DLD1 (cell line): ENCODE measurements around the gene NGLY1.

Experiments used
- in situ Hi-C: cut with HindIII; loops from 2 replicates; pipeline ENCODE4 v1.10.0; 2017; ENCODE audit warnings: low sequenced_read_pairs

NGLY1 gene

DNA sequence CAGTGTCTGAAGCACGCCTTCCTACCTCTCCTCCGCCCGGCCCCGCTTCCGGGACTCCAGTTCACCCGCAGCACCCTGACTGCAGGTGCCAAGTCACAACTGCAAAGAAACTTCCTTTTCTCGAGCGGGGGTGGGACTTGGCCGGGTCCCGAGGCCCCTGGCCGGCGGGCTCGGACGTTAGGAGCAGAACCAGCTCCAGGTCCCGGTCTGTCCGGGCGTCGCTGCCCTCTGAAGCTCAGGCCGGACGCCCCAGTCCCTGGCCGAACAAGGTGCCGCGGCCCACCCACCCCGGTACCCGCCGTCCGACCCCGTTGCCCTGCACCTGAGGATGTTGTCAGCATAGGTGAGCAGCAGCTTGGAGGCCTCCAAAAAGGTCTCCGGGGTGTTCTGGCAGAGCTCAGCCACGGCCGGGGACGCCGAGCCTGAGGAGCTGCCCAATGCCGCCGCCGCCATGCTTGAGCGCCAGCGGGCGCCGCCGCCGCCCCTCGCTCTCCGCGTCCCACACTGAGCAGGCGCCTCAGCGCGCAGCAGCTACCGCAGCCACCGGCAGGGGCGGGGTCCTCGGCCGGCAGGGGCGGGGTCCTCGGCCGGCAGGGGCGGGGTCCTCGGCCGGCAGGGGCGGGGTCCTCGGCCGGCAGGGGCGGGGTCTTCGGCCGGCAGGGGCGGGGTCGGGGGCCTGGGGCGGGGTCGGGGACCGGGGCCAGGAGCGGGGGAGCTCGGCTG, at the start of gene NGLY1:
Gene NGLY1 (minus strand): TSS at position 506 of the 723 bp plus-strand sequence. CDS start 53 bp downstream, at position 453.
- in situ Hi-C loops, result no loop called here

DNA sequence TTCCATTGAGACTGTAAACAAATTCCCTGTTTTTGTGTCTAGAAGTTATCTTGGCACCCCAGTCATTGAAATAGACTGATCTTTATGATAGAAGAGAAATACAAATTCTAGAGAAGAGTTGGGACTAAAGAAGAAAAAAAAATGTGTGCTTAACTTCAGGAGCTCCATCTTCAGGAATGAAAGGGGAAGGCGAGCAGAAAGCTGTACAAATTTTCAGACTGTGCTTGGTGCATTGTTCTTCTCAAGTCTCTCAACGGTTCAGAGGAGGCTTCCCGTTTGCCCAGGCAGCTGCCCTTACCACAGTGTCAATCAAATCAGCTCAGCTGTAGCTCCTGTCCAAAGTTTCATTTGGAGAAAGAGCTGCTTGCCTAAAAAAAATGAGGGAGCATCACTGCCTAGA, 48.3 kb upstream of the NGLY1 start:
- in situ Hi-C loops, result no loop called here

DNA sequence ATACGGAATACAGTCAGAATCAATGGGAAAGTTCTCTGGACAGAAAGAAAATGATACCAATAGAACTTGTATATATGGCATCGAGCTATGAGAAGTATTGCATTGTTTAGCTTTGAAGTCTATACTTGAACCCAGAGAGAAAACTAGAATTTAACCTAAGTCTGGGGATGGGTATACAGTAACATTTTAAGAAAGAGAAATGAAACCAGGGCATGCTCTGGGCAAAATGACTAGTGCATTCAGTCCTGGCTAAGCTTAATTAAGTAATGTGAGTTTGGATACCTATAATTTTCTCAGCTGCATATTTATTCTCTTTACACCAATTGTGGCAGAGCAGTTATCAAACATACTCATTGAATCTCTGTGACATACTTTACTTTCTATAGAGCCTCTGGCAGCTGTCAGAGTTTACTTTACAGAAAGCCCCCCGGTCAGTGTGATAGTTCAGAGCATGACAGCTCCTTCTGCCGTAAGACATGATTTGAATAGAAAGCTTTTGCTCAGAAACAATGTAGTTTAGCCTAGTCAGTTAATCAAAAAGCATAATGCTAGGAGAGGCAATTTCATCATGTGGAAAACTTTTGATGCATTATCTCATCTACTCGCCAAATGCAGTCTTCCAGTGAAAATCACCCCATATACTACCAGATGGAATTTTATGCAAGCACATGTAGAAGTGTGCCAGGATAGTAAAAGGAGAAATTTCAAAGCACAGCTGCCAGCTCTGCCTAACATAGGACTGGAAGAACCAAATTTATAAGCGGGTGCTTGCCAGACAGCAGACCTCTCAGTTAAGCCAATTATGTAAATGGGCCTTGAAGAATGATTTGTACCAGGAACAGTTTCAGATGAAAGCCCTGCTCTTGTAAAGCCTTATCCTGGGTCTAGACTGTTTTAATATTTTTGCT, 47.4 kb upstream of the NGLY1 start:
- in situ Hi-C loops, result no loop called here

- in situ Hi-C loops, result no loop called here
Measured at GRCh38 chr3:25826510-25826909, 43.3 kb upstream of the NGLY1 start.

DNA sequence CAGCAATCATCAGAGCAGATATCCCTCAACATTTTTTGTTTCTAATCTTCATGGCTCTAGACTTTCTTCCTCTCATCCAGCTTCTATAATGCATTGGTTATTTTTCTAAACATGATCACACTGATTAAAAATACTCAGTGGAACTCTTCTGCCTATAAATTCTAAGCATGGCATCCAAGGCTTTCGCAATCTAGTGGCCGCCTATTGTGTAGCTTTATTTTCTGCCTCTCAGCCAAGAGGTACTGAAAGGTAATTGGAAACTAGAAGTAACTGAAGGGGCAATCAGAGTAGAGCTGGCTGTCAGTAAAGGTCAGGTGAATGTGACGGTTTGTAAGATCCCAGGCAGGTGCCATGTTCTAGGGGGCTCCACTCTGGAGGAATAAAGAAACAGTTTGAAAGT, 40.1 kb upstream of the NGLY1 start:
- in situ Hi-C loops, result no loop called here

- in situ Hi-C loops, result no loop called here
Measured at GRCh38 chr3:25821746-25822573, 38.7 kb upstream of the NGLY1 start.

GRCh38 chr3:25820816-25821486, 37.7 kb upstream of the NGLY1 start:
- in situ Hi-C loops, result no loop called here

DNA sequence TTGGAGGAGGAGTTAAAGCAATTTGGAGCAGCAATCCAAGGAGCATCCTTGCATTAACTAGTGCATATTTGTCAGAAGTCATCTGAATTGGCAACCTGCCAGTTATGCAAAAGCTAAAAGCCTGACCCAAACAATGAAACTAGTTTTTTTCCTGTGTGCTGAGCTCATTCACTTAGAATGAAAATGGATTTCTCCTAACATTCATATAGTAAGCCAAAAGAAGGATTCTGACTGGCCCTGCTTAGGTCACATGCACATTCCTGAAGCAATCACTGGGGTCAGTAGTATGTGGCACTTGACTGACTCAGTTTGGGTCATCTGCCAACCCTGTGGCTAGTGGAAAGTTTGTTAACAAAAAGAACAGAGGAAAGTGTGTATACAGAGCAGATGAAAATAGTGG, 37.1 kb upstream of the NGLY1 start:
- in situ Hi-C loops, result no loop called here

DNA sequence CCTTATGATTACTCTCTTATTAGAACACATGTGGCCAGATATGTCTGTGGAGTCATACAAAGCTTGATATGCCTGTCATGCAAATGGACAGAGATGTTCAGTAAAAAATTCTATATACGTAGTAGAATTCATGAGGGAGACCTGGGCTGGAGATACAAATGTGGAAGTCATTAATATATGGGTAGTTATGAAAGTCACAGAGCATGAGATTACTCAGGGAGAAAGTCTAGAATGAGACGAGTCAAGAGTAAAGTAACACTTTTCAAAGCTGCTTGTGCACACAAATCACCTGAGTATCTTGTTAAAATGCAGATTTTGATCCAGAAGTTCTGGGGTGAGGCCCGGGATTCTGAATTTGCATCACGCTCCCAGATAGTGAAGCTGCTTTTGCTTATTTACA, 35.1 kb upstream of the NGLY1 start:
- in situ Hi-C loops, result no loop called here

GRCh38 chr3:25817638-25818037, 34.4 kb upstream of the NGLY1 start:
- in situ Hi-C loops, result no loop called here

DNA sequence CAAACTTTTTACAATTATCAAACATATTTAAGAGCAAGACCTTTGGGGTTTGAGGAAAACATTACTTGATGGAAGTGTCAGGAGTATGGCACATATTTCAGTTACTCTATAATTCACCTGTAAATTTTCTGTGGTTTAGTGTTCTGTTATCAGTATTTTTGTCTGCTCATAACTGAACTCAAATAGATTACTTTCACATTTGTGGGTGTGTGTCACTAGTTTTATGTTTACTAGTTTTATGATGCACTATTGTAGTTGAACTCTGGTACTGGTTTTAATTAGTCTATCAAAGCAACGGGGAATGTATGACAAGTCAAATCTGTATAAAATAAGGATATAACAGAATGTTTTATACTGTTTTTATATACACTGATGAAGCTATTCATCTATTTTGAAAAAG, 33.9 kb upstream of the NGLY1 start:
- in situ Hi-C loops, result no loop called here

- in situ Hi-C loops, result no loop called here
Measured at GRCh38 chr3:25812644-25813043, 29.4 kb upstream of the NGLY1 start.

DNA sequence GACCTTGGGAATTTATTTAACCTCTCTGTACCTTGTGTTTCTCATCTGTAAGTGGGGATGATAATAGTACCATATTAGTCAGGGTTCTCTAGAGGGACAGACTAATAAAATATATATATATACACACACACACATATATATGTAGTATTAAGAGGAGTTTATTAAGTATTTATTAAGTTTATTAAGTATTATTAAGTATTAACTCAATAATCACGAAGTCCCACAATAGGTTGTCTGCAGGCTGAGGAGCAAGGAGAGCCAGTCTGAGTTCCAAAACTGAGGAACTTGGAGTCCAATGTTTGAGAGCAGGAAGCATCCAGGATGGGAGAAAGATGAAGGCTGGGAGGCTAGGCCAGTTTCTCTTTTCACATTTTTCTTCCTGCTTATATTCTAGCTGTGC, 21.4 kb upstream of the NGLY1 start:
- in situ Hi-C loops, result no loop called here

- in situ Hi-C loops, result no loop called here
Measured at GRCh38 chr3:25803833-25804232, 20.6 kb upstream of the NGLY1 start.

DNA sequence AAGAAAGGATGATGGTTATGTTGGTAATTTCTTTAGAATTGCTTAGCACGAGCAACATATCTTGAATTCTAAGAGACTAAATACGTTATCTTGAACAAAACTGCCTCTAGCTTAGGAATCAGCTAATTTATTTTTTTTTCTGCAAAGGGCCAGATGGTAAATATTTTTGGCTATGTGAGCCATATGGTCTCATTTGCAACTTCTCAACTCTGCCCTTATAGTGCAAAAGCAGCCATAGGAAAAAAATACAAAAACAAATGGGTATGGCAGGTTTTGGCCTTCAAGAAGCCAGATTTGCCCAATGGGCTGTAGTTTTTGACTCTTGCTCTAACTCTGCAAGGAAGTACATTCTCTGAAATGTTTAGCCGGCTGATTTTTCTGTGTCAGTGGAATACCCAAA, 18.5 kb upstream of the NGLY1 start:
- in situ Hi-C loops, result no loop called here

DNA sequence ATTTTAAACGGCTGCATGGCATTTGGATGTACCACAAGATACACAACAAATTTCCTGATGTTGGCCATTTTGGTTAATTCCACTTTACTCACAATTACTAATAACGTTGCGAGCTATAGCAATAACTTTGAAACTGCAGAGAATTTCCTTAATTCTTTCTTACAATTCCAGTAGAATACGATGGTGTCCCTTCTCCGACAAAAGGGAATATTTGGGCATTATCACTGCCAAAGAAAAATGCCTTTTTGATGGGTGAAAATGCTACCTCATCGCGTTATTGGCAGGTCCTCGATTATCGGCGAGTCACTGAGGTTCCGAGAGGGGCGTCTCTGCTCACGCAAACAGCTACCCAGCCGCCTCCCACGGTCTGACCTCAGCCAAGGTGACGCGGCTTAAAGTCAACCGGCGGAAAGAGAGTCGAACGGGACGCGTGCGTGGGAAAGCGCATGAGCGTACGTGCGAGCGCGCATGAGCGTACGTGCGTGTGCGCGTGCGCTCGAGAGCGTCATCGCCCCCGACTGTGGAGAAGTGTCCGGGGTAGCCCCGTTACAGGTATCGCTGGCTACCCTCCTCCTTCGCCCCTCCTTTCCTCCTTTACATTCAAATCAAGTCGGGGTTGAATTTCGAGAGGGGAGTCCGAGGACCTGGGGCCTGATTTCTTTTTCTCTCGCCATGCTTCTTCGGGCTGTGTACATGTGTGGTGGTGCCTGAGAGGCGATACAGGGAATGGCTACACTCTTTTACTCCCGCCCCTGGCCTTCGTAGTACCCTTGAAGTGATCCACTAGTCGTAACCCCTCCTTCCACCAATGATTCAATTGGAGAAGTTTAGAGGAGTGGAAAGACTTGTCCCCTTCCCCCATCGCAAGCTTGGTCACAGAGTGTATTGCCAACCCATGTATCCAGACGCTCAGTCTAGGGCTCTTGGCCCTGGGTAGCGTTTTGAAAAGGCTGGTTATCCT, 6.6 kb upstream of the NGLY1 start, which contains the start of gene OXSM:
Gene OXSM (plus strand): TSS at position 495 of the 961 bp plus-strand sequence. CDS start 931 bp downstream, outside the sequence.
- in situ Hi-C loops, result no loop called here

DNA sequence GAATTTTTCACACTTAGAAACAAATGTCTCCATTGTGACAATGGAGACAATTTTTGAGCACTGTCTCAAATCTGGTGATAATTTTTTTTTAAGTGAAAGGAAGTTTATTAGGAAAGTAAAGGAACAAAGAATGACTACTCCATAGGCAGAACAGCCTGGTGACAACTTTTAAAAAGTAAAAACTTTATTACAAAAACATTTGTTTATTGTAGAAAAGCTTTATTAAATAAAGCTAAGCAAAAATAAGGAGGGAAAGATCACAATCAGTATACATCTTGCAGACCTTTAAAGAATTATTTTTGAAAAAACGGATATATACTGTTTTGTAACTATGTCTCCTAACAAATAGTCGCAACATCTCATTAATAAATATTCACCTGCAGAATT, 6.0 kb upstream of the NGLY1 start:
- in situ Hi-C loops, result no loop called here

DNA sequence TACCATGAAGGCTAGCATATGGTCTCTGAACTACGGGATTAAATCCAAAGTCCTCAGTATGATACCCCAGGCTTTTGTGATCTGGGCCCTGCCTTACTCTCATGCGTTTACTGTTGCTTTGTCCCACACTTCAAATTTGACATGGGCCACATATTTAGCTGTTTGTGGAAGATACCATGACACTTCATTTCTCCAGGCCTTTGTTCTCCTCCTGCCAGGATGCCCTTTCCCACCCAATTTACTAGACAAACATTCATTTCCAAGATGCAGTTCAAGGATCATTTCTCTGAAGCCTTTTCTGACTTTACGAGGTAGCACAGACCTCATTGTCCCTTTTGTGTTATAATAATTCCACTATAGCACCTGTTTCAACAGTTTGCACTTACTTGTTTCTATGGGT, 4.4 kb upstream of the NGLY1 start:
- in situ Hi-C loops, result no loop called here

GRCh38 chr3:25785826-25786225, 2.6 kb upstream of the NGLY1 start:
- in situ Hi-C loops, result no loop called here
